Adrenal gland (tissue), 5 donors: ENCODE results near the gene HES3.

Source experiments
- CTCF ChIP-seq, 6 experiments: fragments of 450-650 bp in 4 of 6; fragments of 200-600 bp in 2 of 6; sonication (generic) in 1 of 6; IDR thresholded peaks; 1 replicate in 5 of 6; 2 replicates in 1 of 6; pipeline versions ENCODE4 v1.5.1 to v1.8.0; 2016 to 2021; ENCODE audit warnings: antibody characterized with exemption in 6 of 6, mild to moderate bottlenecking in 2 of 6, moderate library complexity in 1 of 6
- POLR2A ChIP-seq, 2 donors: fragments of 450-650 bp; IDR thresholded peaks; one replicate each; pipeline ENCODE4 v1.6.1; 2017; ENCODE audit warnings: antibody characterized with exemption in 2 of 2, mild to moderate bottlenecking in 2 of 2, moderate library complexity in 1 of 2
- donor health status: DM: no; HTN: no; CAD: no.

GRCh38 chr1:6241107-6241886 lies 2.7 kb upstream of the HES3 start:
- TF ChIP-seq CTCF (IDR thresholded peaks at IDR 0.05) (no peak), POLR2A (IDR thresholded peaks at IDR 0.05) (no peak)
